CD4-positive, alpha-beta T cell treated with Interleukin-15 for 4 hours (primary cell): ENCODE results near the gene CYRIA.
A peak's percentile ranks its signal among the peaks of the same experiment; 100 is the strongest.

ENCODE experiments used
- DNase-seq: peaks from one replicate; pipeline ENCODE4 v3.0.0-alpha.2; 2020; ENCODE audit warnings: low spot score

CYRIA gene

DNA sequence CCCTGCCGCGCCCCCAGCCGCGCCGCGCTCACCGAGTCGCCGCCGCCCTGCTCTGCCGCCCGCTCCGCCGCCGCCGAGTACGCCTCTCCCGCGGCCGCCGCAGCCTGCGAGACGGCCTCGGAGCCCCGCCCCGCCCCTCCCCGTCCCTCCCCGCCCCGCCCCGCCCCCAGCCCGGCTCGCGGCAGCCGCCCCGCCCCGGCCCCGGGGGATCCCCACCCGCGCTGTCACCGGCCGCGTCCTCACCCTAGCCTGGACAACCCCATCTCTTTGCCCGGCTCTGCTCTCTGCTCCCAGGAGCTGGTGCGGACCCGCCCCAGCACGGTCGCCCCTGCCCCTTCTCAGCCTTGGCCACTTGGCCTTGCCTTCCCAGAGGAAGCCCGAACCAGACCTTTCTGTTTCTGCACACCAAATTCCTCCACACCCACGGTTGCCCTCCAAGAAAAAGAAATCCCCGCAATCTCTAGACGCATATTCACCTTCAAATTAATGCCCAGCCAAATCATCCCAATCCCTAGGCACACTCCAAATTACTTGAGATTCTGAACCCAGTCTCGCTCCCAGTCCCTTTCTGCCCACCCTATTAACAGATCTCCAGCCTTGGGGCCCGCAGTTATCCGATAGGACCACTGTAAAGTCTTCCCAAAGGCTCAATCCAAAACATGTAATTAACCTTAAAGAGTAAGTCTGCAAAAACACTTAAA lies at the start of gene CYRIA:
Gene CYRIA, minus strand, starts transcription at position 87 of the 701 bp plus-strand sequence. CDS start 77,715 bp downstream, outside the sequence.
- DNase-seq, result peak; percentile 18

DNA sequence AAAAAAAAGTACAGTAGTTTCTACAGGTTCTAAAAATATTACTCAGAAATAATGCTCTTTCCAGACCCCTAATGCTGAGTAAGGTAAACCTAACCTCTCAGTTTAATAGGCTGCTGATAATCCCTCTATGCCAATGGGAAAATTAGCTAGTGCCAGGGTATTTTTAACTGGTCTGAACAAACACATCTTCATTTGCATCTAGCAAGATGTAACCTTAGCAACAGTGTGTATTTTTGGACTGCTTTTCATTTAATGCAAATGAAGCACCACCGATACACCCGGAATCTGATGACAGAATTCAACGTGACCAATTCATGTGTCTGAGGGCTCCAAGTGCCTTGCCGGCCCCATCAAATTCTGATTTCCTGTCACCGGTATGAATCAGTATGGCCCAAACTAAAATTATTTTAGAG lies 47.4 kb upstream of the CYRIA start:
- no peak for DNase-seq

DNA sequence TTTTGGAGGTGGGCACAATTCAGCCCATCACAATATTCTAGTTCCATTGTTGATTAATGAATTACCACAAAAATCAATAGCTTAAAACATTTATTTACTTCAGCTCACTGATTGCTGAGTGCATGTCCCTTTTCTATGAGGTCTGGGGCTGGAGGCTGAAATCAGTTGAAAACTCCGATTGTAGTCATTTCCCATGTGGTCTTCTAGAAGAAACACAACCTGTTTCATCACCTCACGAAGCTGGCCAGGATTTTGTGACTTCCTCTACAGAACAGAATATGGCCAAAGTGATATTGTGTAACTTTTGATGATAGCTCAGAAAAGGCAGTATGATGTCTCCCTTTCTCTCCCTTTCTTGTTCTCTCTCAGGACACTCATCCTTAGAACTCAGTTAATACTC lies 44.1 kb upstream of the CYRIA start:
- DNase-seq, result no peak

DNA sequence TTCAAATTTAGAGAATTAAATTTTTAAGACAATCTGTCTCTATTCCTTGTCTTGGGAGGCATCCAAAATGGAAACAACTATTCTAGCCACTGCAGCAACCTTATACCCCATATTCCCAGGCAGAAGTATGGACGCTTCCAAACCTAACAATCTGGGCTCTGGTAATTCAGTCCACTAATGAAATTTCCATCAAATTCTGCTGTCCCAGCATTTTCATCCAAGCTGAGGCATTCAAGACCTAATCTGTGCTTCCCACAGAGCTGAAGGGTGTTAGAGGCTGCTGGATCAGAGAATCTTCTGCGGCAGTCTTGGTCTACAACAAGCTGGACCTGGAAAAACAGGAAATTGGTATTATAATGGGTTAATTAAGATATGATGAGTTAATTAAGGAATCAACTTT lies 42.5 kb upstream of the CYRIA start:
- no peak for DNase-seq

DNA sequence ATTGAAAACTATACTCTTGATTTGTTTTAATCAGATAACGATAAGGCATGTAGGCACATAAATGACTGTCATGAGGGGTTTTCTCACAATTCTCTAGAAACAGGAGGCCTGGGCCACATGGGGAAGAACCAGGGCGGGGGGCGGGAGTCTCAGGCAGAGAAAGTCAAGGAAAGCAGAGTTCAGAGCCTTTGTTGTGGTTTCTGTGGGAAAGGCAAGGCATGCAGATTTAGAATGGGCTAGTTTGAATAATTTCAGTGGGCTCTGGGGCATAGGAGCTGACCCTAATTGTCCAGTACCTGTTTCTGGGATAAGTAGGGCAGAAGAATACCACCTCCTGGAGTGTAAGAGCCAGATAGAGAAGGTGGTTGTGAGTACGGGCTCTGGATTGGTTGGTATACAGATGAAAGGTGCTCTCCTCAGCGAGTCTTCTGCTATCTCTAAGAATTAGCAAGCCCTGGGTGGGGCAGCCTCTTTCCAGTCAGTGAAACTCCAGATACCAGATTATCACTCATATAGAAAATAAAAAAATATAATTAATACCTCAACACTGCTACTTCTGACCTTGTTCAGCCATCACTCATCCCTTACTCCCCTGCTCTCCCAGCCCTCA lies 41.5 kb upstream of the CYRIA start:
- no peak for DNase-seq

DNA sequence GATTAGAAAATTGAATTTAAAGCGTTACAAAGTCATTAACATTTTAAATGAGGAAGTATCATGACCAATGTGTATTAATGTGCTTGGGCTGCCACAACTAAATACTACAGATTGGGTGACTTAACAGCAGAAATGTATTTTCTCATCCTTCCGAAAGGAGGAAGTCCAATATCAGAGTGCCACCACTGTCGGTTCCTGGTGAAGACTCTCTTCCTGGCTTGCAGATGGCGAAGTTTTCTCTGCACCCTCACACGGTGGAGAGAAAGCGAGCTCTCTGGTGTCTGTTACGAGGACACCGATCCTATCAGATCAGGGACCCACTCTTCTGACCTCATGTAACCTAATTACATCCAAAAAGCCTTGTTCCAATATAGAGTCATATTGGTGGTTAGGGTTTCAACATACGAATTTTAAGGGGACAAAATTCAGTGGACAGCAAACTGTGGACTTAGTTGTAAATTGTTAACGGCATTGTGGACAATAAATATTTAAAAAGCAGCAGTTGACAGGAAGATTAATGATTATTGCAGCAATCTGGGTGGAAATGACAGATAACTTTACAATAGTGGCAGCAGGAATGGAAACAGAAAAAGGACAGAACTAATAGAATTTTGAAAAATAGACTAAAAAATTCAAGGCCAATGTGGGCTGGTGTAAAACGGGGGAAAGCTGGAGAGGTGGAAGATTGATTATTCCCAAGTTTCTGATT lies 35.1 kb upstream of the CYRIA start:
- DNase-seq, result no peak

DNA sequence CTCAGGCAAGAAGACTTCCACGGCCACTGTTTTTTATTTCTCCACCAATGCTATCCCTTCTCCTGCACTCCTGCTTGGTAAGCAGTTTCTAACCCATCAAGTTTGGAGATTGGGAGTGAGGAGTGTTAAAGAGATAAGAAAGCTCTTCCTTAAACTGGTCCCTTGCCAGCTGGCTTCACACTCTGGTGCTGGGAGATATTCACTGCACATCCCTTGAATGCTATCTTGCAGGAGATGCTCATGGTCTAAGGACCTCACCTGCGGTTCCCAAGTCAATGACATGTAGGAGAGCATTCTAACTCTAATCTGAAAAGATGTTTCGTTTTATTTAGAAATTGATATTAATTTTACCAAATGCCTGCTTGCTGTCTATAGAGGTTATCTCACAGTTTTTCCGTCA lies 28.2 kb upstream of the CYRIA start:
- DNase-seq, result no peak

DNA sequence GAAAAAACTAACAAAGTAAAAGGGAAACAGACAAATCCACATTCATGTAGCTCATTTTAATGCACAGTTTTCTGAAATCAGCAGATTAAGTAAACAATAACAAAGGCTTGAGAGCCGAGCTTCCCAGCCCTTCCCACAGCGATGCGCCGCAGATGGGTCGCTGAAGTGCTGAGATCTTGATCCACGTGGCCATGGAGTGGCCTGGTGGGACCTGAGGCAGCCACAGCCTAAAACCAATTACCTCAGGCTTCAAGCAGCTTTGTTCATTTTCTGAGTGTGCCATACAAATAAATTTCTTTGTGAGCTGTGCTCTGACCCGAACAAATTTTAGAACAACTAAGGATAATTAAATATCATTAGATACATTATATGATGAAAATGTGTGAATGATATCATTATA lies 25.6 kb upstream of the CYRIA start:
- DNase-seq, result no peak

DNA sequence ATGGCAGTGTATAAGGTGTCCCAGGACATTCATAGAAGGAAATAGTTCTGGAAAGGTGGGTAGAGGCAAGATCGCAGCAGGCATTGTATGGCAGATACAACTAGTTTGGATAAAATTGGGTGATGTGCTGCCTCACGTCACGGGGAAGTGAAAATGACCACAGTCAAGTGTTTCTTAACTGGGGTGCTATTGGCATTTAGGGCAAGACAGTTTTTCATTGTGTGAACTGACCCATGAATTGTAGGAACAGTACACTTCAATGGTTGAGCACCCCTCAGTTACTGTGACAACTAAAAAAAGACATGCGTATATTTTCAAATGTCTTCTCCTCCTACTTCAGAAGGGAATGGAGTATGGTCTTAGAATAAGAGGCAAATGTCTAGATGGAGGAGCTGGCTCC lies 22.3 kb upstream of the CYRIA start:
- no peak for DNase-seq

DNA sequence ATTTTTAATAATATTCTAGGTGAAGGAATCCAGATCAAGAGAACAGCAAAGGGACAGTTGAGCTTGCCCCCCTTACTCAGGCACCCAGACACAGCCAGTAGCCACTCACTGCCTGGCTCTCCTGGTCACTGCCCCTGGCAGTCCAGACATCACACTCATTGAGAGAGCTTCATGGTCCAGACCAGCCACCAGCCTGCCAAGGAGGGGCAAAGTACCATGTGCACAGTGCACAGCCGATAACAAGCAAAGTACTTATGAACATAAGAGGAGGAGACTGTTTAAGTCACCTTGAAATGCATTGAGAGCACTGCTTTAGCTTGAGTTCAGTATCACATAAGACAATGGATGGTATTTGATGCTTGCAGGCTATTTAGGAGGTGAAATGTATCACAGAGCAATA lies 21.6 kb upstream of the CYRIA start:
- DNase-seq, result no peak

DNA sequence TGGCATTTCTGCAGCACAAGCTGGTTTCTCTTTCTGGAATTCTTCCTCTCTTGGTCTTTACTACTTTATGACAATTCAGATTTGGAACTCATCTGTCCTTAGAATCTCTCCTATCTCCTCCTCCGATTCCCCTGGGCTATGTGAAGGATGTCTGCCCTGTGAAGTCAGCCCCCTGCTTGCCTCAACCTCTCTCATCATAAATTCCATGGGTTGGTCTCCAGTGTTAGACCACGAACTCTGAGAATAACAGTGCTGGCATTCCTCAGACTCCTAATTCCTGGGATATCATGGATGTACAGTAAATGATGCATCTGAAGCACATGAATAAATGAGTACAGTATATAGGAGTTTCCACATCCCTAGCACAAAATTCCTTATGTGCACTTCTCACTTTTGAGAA lies 21.0 kb upstream of the CYRIA start:
- no peak for DNase-seq

DNA sequence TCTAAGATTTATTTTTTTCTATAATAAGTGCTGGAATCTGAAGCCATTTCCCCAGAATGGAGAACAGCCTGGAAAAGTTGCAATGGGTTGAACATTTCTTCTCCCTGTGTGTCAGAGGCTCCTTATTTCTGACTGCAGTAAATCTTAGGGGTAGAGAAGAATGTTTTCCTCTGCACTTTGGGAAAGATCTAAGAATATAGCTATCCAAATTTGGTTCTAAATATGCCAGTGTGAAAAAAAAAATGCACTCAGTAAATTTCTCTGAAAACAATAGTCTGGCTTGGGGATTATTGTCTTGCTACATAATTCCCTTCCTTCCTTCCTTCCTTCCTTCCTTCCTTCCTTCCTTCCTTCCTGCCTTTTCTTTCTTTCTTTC lies 19.7 kb upstream of the CYRIA start:
- no peak for DNase-seq

DNA sequence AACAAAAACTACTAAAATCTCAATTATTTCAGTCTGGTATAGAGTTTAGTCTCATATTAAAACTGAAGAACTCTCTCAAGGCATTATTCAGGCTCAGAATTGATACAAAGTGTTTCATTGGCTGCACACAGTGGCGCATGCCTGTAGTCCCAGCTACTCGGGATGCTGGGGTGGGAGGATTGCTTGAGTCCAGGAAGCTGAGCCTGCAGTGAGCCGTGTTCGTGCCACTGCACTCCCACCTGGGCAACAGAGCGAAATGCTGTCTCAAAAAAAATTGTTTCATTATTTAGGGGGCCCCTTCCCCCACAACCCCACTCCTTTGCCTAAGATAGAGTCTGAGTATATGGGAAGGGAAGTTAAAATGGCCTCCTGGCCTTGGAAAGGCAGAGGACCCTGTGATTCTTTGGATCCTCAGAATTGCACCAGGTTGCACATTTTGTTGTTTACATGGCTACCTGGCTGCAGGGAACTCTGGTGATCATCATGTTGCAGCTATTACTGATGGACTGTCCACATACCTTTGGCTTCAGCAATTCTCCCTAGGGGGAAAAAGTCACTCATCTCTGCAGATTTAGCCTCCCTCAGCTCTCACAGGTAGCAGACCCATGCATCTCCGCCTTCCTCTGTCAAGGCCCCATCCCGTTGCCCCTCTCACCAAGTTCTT lies 19.2 kb upstream of the CYRIA start:
- no peak for DNase-seq

DNA sequence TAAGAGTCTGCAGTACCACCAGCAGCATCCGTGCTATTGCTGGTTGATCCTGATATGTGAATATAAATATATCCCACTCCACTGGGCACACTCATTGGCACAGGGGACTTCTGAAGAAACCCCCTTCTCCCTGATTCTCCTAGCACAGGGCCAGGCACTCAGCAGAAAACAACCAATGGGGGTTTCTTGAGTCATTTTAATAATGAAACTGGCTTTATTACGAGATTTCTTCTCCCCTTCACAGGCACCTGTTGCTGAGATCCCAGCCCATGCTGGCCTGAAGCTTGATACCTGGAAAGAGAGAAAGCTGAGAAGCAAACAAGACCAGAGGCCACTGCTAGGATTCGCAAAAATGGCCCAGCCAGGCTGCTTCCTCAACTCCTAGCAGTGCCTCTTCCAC lies 17.9 kb upstream of the CYRIA start:
- DNase-seq, result no peak

DNA sequence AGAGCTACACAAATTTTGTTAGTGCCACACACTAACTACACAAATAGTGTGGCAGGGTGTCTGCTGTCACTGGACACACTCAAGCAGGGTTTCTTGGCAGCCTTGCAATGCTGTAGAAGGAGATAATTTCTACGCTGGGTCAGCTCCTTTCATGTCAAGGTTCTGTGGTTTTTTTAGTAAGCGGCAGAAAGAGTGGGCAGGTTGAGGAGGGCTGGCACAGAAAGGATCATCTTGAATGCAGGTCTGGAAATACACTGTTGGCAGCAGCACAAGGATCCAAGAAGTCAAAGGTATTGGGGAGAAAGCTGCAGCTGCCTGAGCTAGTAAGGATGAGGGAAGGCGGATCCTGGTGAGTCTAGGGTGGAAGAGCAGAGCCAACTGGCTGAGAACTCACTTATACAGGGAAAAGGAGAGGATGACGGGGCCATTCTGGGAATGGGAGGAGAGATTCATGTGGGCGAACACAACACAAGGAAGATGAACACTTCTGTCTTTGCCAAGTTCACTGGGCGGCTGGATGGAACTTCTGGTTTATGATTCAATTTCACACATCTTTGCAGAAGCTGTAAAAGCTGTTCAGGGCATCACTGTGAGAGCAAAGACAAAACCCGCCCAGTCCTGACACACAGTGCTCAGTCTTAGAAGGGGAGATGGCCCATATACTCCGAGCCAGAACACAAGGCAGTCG lies 16.9 kb upstream of the CYRIA start:
- no peak for DNase-seq

DNA sequence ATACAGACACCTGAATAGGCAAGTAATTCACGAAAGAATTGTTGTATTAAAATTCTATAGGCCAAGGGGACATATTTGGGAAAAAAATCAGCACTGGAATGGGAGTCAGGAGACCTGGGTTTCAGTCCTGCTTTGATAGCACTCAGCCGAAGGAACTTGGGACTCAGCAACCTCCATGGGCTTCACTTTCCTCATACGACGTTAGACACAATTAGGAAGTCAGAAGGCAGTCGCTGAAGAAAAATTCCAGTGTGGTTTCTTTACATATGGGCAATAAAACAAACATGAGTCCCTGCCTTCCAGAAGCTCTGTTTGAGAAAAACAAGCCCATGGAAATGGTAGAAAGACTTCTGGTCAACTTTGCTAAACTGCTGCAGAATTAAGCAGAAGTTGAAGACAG lies 15.1 kb upstream of the CYRIA start:
- DNase-seq, result no peak

DNA sequence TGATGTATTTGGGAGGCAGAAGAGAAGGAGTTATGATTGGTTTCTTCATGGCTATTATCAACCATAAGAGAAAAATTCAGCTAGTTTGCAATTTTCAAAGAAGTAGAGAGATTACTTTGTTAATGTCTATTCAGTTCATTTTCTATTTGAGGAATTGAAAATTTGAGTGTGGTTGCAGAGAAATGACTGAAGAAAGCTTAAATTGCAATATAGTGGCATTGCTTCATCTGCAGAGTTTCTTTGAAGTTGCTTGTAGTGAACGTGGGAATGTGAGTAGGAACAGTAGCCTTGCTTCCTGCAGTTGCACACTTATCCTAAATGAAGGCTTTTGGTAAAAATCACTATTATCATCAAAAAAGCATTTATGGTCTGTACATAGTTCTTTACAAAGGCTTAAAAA lies 14.7 kb upstream of the CYRIA start:
- no peak for DNase-seq

DNA sequence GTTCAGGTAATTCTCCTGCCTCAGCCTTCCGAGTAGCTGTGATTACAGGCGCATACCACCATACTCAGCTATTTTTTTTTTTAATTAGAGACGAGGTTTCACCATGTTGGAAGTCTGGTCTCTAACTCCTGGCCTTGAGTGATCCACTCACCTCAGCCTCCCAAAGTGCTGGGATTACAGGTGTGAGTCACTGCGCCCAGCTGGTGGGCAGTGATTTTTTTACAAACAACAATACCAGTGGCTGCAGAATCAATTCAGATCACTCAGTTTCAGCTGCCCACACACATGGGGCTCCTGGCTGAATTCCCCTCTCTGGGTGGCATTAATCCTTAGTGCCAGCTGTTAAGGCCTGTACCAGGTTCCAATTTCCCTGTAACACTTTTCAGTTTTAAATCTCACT lies 13.3 kb upstream of the CYRIA start:
- no peak for DNase-seq

DNA sequence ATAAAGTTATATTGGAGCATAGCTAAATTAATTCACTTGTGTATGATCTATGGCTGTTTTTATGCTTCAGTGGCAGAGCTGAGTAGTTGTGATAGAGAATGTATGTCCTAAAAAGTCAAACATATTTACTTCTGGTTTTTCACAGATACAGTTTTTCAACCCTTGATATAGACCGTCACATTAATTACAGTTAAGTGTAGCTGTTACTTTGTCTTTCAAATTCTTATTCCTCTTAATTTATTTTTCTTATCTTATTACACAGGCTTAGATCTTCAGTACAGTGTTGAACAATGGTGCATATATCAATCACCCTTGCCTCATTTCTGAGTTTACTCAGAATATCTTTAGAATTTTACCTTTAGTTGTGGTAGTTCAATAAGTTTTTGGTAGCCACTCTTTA lies 12.2 kb upstream of the CYRIA start:
- DNase-seq, result no peak

DNA sequence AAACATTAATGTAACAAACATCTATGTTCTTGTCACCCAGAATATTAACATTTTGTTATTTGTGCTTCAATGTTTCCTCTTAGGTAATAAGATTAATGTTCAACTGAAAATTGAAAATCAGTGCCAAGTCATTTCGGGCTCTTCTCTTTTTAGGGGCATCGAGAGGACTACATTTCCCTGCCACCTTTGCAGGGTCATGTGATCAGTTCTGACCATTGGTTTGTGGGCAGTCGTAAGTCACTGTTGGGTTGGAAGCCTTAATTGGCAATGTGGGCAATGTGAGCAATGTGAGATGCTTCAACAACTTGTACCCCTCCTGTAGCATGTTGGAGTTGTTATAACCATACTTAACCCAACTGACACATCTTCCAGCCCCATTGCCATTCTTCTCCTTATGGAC lies 10.1 kb upstream of the CYRIA start:
- DNase-seq, result no peak

DNA sequence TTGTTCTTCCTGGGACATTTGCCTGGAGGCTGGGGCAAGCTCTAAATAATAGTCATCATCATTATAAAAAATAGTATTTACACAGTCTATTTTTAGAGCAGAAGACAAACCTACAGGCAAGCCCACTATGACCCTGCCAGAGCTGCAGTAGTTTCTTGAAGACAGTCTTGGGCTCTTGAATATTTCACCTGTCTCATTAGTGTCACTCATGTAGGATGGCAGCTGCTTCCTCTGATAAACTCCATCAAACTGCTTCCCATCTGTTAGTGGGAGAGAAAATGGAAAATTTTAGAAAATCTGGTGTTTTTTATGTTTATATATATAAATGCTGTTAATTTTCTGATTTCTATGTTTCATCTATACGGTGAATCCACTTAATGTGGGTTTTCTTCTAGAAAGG lies 8.5 kb upstream of the CYRIA start:
- no peak for DNase-seq

DNA sequence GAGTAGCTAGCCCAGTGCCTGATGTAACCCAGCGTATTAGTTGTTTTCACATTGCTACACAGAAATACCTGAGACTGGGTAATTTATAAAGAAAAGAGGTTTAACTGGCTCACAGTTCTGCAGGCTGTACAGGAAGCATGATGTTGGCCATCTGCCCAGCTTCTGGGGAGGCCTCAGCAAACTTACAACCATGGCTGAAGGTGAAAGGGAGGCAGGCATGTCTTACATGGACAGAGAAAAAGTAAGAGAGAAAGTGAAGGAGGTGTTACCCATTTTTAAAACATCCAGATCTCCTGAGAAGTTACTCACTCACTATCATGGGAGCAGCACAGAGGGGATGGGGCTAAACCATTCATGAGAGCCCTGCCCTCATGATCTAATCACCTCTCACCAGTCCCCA lies 6.1 kb upstream of the CYRIA start:
- no peak for DNase-seq

DNA sequence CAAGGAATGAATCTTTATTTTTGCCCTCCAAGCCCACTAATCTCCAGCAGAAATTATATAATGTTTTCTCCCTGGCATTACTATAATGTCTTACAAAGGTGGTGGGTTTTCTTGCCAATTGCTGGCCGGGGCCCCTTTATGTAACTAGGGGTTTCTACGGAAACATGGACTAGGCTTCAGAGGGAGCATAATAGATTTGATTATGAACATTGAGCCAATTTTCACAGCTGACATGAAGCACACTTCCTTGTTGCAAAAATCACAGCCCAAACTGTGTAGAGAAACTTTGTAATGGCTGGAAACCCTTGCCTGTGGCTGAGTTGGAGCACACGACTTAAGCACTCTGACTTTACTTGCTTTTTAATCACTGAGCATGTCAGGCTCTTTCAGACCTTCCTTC lies 3.8 kb upstream of the CYRIA start:
- DNase-seq, result no peak
